ENCODE data around the gene LHX3. TPM values are rescaled to one million over a fixed set of nuclear protein-coding genes. Genes with fewer than 3 reads are reported as not detected.

The LHX3 gene
- total RNA-seq, 4 donors from 2014 or later: not detected

DNA sequence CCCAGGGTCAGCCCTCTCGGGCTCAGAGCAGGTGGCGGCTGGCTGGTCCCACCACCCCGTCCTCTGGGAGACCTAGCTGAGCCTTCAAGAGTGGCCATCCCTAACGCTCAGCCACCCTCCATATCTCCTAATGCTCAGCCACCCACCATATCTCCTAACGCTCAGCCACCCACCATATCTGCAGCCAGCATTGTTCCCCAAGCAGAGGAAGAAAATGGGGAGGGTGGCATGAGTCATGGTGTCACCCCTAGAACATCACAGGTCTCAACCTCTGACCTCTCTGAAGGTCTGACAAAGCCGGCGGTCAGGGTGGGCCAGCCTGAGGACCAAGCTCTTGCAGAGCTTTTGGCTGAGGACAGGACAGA is 14.7 kb downstream of the LHX3 start:
- no peak for TF ChIP-seq POLR2A (IDR thresholded peaks at IDR 0.05)
- TF ChIP-seq, protein P1, sequence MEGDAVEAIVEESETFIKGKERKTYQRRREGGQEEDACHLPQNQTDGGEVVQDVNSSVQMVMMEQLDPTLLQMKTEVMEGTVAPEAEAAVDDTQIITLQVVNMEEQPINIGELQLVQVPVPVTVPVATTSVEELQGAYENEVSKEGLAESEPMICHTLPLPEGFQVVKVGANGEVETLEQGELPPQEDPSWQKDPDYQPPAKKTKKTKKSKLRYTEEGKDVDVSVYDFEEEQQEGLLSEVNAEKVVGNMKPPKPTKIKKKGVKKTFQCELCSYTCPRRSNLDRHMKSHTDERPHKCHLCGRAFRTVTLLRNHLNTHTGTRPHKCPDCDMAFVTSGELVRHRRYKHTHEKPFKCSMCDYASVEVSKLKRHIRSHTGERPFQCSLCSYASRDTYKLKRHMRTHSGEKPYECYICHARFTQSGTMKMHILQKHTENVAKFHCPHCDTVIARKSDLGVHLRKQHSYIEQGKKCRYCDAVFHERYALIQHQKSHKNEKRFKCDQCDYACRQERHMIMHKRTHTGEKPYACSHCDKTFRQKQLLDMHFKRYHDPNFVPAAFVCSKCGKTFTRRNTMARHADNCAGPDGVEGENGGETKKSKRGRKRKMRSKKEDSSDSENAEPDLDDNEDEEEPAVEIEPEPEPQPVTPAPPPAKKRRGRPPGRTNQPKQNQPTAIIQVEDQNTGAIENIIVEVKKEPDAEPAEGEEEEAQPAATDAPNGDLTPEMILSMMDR (IDR thresholded peaks at IDR 0.05): no peak
- Histone ChIP-seq H3K36me3 (no peaks in the 10 kb centered on the region), H3K27me3 (peaks cover 17% of the 10 kb centered on the region), H3K4me1 (peaks cover 0 to 3% of the 10 kb centered on the region in 2 donors), H3K4me3 (replicated peaks in 1 of 3) (no peak overlapping the region), H3K9me3 (no peaks in the 10 kb centered on the region), H3K27ac (no peak overlapping the region)
- intact Hi-C loops (cut with DNase I): no loop called here
- DNase-seq: no peak
- 41 to 66% methylated on average over 6 to 7 of the region's 7 CpGs for WGBS, 2 donors

DNA sequence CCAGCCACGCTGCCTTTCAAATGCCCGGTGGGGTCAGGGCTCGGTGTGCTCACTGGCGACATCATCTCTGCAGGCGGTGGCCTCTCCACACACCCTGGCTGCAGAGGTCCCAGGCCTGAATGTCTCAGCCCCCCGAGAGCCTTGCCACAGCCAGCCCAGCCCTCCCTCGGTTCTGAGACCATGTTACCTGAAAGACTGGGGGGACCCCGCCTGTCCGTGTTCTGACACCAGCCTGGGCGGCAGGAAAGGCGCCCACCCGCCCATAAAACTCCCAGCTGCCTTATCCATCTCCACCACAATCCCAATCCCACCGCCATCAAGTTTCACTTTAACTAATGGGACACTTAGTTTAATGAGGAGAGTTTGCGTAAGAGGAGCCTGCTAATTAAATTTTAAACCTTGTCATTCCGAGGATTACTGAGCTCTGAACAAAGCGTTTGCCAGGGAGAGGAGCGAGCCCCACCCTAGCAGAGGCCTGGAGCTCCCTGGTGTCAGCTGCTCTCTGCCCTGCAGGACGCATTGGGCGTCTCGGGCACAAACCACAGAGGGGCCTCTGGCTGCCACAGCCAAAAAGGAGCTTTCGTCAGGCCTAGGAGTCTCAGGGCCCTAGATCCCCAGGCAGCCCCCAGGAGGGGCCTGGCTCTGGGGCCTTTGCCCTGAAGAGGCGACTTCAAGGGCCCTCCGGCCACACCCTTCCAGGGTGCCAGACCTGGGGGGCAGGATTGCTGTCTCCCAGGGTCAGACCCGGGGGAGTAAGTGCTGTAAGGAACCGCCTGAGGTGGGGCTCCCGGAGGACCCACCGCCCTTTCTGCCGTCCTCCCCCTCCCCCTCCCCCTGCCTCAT is 15.3 kb downstream of the LHX3 start:
- Histone ChIP-seq H3K27ac (no peak overlapping the region), H3K4me1 (peaks cover 0 to 3% of the 10 kb centered on the region in 2 donors), H3K27me3 (peaks cover 17% of the 10 kb centered on the region), H3K36me3 (no peaks in the 10 kb centered on the region), H3K4me3 (replicated peaks in 1 of 3) (no peak overlapping the region), H3K9me3 (no peaks in the 10 kb centered on the region)
- intact Hi-C loops (cut with DNase I): no loop called here
- WGBS, 2 donors: 42 to 56% methylated on average over 19 to 20 of the region's 28 CpGs
- DNase-seq: no peak
- TF ChIP-seq, protein P1 (IDR thresholded peaks at IDR 0.05): no peak
- TF ChIP-seq POLR2A (IDR thresholded peaks at IDR 0.05): no peak

DNA sequence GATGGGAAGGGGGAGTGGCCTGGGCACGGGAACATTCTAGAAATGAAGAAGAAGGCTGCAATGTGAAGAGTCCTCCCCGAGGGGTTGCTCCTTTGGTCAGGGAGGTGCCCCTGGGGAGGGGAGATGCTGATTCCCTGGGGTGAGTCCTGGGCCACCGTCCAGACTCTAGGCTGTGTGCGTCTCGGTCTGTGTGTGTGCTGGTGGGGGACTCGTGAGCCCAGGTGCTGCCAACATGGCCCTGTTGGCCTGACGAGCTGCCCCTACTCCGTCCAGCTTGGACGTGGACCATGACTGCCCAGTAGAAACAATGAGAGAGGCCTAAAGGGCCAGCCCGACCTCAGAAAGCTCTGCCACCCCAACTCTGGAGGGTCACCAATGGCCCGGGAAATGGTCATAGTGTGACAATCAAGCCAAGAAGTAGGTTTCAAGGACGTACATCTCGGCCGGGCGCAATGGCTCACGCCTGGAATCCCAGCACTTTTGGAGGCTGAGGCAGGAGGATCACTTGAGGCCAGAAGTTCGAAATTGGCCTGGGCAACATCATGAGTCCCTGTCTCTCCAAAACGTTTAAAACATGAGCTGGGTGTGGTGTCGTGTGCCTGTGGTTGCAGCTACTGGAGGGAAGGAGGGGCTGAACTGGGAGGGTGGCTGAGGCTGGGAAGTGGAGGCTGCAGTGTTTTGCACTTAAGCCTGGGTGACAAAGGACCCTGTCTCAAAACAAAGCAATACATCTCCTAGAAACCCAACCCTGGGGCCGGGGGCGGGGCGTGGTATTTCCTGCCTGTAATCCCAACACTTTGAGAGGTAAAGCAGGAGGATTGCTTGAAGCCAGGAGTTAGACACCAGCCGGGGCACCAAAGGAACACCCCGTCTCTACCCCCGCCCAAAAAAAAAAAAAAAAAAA is 17.0 kb downstream of the LHX3 start:
- 76 to 79% methylated on average over 23 to 24 of the region's 25 CpGs for WGBS, 2 donors
- intact Hi-C loops (cut with DNase I): no loop called here

DNA sequence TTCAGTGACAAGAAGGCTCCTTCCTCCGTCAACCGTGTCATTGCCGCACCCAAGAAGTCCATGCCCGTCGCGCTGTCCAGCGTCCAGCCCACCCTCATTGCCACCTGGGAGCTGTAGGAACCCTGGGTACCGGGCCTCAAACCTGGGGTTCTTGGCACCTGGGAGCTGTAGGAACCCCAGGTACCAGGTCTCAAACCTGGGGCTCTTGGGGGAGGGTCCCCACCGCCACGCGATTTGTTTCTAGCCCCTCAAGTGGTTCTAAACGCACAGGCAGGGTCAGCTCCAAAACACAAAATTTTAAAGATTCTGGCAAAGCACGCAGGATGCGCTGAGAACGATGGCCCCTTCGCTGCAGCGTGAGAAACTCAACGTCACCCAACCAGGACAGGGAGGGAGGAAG is 17.7 kb downstream of the LHX3 start:
- Histone ChIP-seq H3K4me1 (no peaks in the 10 kb centered on the region), H3K27me3 (peaks cover 5% of the 10 kb centered on the region), H3K27ac (no peak overlapping the region), H3K9me3 (no peaks in the 10 kb centered on the region), H3K4me3 (replicated peaks in 1 of 3) (no peak overlapping the region), H3K36me3 (no peaks in the 10 kb centered on the region)
- TF ChIP-seq, protein P1 (IDR thresholded peaks at IDR 0.05): no peak
- TF ChIP-seq POLR2A (IDR thresholded peaks at IDR 0.05): no peak
- no peak for DNase-seq
- WGBS, 2 donors: 89% methylated on average over 15 to 18 of the region's 18 CpGs
- intact Hi-C loops (cut with DNase I): no loop called here

More for the DNA sequence above, 17.0 kb downstream of the LHX3 start:
- H3K4me1 ChIP-seq: no peaks in the 10 kb centered on the region
- H3K9me3 ChIP-seq: no peaks in the 10 kb centered on the region
- peaks cover 12% of the 10 kb centered on the region for H3K27me3 ChIP-seq
- no peaks in the 10 kb centered on the region for H3K36me3 ChIP-seq
- TF ChIP-seq, protein P1 (IDR thresholded peaks at IDR 0.05): no peak
- TF ChIP-seq POLR2A (IDR thresholded peaks at IDR 0.05): no peak
- no peak for DNase-seq
- no peak overlapping the region for H3K4me3 ChIP-seq (replicated peaks in 1 of 3)
- H3K27ac ChIP-seq: no peak overlapping the region
